SK-N-SH treated with all-trans-retinoic acid at 6 μM for 48 hours (cell line): ENCODE measurements around the gene NBEA.

Experiments
- PATZ1 ChIP-seq: fragments of 250-450 bp; sonication (Bioruptor Pico); IDR thresholded peaks from 2 replicates; pipeline ENCODE4 v1.8.0; 2020; ENCODE audit warnings: mild to moderate bottlenecking, moderate library complexity, borderline replicate concordance
- RARB ChIP-seq: fragments of 250-450 bp; sonication (Bioruptor Pico); IDR thresholded peaks from 2 replicates; pipeline ENCODE4 v1.8.0; 2021; ENCODE audit warnings: mild to moderate bottlenecking, moderate library complexity
- ZFP3 ChIP-seq: fragments of 250-450 bp; sonication (Bioruptor Pico); IDR thresholded peaks from 2 replicates; pipeline ENCODE4 v1.5.0; 2020; ENCODE audit warnings: mild to moderate bottlenecking, moderate library complexity

GRCh38 chr13:35144166-35144890 is 202.3 kb downstream of the NBEA start:
- TF ChIP-seq ZFP3 (CRISPR knock-in tag): no peak
- no peak for TF ChIP-seq RARB (CRISPR knock-in tag)
- no peak for TF ChIP-seq PATZ1 (CRISPR knock-in tag)
